CD4-positive, alpha-beta T cell treated with Interleukin-10 for 1 hour (primary cell): ENCODE data around the gene LY86.

Experiments used
- DNase-seq: peaks from one replicate; pipeline ENCODE4 v3.0.0-alpha.2; 2020

Gene LY86

GRCh38 chr6:6570929-6571671 is 17.4 kb upstream of the LY86 start:
- no peak for DNase-seq

DNA sequence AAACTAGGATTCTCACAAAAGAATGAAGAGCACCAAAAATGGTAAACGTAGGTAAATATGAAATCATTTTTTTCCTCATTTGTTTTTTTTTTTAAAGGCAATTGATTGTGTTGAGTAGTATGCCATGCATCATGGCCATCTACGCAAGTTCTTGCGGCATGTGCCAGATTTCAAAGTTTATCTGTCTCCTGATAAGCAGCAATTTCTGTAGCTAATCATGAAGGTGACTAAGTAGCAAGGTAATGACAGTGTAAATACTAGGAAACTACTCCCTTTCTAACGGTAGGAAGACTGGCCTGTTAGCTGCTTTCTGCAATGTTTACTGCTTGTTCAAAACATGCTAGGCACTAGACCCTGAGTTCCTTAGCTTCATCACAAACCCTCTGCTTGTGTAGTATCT is 13.4 kb upstream of the LY86 start:
- no peak for DNase-seq

DNA sequence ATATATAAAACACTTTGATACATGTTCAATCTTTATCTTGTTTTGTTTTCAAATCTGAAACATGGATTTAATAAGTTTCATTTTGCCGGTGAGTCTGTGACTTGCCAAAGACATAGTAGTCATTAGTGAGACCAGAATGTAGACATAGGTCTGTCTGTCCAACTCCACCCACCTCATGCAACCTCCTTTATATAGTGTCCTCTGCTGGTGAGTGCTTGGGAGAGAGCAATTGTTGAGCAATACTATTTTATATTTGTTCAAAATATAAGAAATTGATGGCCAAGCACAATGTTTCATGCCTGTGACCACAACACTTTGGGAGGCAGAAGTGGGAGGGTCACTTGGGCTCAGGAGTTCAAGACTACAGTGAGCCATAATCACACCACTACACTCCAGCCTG is 10.8 kb upstream of the LY86 start:
- DNase-seq = no peak

- DNase-seq = no peak
Observed at GRCh38 chr6:6579281-6579680, 9.2 kb upstream of the LY86 start.

DNA sequence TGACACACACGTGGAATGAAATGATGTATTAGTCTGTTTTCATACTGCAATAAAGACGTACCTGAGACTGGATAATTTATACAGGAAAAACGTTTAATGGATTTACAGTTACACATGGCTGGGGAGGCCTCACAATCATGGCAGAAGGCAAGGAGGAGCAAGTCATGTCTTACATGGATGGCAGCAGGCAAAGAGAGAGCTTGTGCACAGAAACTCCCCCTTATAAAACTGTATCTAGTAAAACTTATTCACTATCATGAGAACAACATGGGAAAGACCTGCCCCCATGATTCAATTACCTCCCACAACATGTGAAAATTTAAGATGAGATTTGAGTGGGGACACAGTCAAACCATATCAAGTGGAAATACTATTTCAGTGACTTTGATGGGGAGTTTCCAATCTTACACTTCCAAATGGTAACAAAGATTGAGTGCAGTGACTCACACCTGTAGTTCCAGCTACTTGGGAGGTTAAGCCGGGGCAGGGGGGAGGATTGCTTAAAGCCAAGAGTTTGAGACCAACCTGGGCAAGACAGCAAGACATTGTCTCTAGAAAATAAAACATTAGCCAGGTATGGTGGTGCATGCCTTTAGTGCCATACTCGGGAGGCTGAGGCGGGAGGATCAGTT is 8.2 kb upstream of the LY86 start:
- DNase-seq = no peak

DNA sequence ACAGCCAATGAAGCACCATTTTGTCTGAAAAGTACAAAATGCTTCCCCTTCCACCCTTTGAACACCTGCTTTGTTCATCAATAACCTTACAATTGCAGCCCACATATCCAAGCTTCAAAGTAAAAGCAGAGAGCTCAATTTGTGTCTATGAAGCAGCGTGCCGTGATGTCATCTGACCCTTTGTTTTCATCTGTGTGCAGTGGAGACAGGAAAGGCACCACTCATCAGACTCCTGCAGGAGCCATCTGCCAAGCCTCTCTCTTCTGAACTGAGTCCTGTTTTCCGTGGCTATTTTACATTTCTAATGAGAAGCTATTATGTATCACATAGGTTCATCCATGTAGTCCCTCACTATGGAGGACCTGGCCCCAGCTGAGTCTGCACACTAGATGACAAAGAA is 7.5 kb upstream of the LY86 start:
- DNase-seq = no peak

- no peak for DNase-seq
Observed at GRCh38 chr6:6582131-6582530, 6.4 kb upstream of the LY86 start.

DNA sequence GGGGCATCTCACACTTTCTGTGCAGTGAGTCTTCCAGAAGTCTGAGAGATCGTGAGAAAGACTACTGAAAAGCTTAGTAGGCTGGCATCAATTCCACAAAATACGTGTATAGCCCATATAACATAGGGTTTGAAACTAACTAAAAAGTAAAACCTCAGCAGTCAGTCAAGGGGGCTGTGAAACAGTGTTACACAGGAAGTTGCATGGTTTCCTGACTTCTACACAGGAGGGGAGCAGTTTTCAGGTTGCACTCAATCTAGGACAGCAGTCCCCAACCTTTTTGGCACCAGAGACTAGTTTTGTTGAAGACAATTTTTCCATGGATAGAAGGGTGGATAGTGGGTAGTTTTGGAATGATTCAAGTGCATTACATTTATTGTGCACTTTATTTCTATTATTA is 4.7 kb upstream of the LY86 start:
- peak; percentile 14 for DNase-seq

GRCh38 chr6:6584310-6585002 is 4.1 kb upstream of the LY86 start:
- no peak for DNase-seq

- no peak for DNase-seq
Observed at GRCh38 chr6:6585003-6585311, 3.6 kb upstream of the LY86 start.

- DNase-seq = no peak
Observed at GRCh38 chr6:6586167-6586566, 2.4 kb upstream of the LY86 start.

- DNase-seq = no peak
Observed at GRCh38 chr6:6586671-6587526, 1.6 kb upstream of the LY86 start.

DNA sequence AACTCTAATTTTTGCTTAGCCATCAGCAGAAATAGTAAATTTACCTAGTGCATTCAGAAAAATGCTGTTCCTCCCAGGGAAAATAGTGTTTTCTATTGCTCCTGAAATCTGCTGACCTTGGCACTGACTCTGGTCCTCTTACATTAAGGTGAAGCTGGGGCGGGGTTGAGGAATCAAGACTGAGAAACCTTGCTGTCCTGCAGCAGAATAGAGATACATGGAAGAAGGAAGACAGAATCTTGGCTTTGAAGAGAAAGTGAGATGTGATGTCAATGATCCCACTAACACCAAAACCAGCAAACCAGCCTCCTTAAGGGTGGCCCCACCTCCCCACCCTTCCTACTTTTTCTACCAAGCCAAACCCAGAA is 840 bp upstream of the LY86 start:
- no peak for DNase-seq

DNA sequence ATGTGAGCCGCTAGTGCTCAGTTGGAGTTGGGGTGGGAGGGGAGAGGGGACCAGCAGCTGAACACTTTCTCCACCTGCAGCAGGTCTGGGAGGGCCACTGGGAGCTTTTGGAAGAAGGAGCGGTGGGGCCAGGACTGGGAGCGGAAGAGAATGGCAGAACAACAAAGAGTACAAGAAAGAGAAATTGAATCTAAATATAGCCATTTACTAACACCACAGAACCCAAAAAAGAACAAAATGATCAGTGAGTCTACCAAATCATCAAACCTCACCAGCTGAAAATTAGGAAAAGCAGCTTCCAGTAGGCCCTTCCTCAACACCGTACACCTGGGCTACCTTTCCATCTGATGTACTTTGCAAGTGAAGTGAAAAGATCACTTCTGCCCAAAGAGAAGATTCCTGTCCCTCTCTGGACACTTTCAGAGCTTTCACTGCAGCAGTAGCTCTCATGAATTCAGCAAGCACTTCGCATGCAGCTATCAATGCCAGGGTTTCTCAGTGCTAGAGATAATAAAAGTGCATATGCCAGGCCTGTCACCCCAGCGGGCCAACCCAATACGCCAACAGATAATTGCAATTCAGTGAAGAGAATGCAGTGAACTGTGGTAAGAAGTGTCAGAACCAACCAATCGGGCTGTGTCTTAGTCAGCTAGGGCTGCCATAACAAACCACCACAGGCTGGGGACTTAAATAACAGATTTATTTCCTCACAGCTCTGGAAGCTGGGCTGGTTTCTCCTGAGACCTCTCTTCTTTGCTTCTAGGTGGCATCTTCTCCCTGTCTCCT is 597 bp downstream of the LY86 start:
- no peak for DNase-seq

DNA sequence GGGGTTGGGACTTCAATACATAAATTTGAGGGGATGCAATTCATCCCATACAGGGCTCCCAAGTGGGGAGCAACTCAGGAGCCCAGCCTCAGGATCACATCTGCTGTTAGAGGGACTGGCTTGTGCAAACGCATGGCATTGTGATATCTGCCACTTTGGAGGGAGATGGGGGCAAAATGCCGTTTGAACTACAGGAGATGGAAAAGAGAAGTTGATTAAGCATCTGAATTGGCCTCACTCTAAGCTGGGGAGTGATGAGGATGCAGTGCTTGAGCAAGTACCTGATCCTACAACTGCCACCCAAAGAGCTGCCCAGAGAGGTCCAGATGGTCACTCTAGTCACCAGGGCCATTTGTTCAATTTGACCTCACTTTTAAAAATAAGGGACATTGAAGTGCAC is 2.0 kb downstream of the LY86 start:
- DNase-seq = no peak

GRCh38 chr6:6591778-6592465 is 3.4 kb downstream of the LY86 start:
- no peak for DNase-seq

DNA sequence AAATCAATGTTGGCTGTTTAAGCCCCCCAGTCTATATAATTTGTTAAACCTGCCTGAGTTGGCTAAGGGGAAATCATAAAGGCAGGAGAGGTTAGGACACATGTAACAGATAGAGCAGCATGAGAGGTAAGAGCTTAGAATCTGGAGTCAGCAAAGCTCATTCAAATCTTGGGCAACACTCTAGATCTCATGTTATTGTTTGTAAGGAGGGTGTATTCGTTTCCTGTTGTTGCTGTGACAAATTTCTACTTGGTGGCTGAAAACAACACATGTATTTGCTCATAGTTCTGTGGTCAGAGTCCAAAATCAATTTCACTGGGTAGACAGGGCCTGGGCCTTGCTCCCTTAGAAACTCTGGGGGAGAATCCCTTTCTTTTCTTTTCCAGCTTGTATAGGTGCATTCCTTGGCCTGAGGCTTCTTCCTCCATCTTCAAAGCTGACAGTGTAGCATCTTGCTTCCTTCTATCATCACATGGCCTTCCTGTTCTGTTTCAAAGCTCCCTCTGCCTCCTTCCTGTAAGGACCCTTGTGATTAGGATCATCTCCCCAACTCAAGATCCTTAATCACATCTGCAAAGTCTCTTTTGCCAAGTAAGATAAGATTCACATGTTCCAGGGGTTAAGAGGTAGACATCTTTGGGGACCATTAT is 4.4 kb downstream of the LY86 start:
- DNase-seq = no peak

DNA sequence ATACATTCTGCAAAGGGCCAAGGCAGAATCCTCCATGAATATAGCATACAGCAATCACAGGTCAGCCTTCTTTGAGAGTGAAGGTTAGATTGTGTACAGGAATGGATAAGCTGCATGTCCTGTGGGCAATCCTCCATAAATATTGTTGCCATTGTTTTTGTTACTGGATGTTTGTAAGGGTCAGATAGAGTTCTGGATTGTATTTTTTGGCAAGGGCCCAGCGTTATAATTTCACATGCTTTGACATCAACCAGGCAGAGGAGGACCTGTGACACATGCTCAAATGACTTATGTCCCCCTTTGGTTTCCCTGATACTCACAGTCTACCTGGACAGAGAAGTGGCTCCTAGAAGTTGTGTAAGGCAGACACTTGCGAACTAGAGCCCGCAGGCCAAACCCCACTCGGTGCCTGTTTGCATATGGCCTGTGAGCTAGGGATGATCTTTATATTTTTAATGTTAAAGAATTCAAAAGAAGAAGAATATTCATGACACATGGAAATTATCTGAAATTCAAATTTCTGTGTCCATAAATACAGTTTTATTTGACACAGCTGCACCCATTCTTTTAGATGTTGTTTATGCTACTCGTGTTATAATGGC is 5.4 kb downstream of the LY86 start:
- DNase-seq = no peak

GRCh38 chr6:6595025-6595424 is 6.5 kb downstream of the LY86 start:
- DNase-seq = no peak

DNA sequence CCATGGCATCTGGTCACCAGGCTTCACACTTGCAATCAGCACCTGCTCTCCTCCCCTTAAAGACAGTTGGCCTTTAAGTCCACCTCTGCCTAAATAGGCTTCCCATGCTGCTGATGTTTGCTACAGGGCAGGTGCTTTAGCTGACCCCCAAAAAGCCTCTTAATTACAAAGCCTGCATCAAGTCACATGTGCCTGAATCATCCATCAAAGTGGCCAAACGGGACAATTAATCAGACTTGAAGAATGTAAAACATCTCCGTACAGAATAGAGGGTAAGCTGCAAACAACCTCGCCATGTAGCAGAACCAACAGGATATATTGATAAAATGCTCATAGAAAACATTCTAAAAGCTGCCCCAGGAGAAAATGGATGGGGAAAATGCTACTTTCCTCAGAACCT is 7.4 kb downstream of the LY86 start:
- no peak for DNase-seq
